ENCODE data around the gene RGS10. TPM values are rescaled to one million over a fixed set of nuclear protein-coding genes. Genes with fewer than 3 reads are reported as not detected.

Gene RGS10
- polyA plus RNA-seq, 2 donors: 50.4 to 63.9 TPM

DNA sequence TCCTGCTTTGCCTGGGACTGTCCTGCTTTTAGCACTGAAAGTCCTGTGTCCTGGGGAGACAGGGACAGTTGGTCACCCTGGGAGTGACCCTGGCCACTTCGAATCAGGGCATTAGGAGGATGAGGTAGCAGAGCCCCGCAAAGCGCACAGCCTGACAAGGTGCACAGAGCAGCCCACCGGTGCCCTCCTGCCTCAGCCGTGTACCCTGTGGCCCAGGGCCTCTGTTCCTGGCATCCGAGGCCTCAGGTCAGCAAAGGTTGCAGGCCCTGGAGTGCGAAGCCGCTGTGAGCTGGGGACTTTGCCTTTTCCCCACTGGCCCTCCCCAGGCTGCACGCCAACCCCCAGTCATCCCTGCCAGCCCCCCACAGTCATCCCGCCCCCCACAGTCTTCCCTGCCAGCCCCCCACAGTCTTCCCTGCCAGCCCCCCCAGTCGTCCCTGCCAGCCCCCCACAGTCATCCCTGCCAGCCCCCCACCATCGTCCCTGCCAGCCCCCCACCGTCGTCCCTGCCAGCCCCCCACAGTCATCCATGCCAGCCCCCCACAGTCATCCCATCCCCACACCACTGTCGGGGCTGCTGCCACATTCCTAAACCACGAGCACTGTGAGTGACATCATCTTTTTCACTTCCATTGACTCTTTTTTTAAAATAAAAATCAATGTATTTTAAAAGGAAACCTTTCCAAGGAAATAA is 91.8 kb downstream of the RGS10 start:
- H3K9me3 ChIP-seq (ENCODE audit: control insufficient read depth in 2 of 2, insufficient read depth in 1 of 2, low read depth in 1 of 2, low read length in 1 of 2): no peaks in the 10 kb centered on the region
- peaks cover 3 to 8% of the 10 kb centered on the region in 2 donors for H3K36me3 ChIP-seq (ENCODE audit: control insufficient read depth in 2 of 2, insufficient read depth in 2 of 2, low read length in 1 of 2)
- H3K27me3 ChIP-seq (ENCODE audit: control insufficient read depth in 1 of 2, insufficient read depth in 2 of 2, low read length in 2 of 2): no peaks in the 10 kb centered on the region
- no peak overlapping the region for H3K4me3 ChIP-seq (ENCODE audit: low read depth in 1 of 2, low read length in 2 of 2)
- 75 to 78% methylated on average over 15 to 16 of the region's 16 CpGs for WGBS, 2 donors
- H3K4me1 ChIP-seq (ENCODE audit: control insufficient read depth in 2 of 2, insufficient read depth in 2 of 2, low read length in 1 of 2): peaks cover 4 to 15% of the 10 kb centered on the region in 2 donors
- H3K27ac ChIP-seq (ENCODE audit: low read depth in 2 of 2, low read length in 1 of 2): no peak overlapping the region

Other genes starting within 250 kb of the RGS10 start
- 10 to 100 TPM; 46.8 to 55.1 TPM for gene TIAL1, start 54.2 kb upstream of the RGS10 start, polyA plus RNA-seq
- 10 to 100 TPM; 39.4 to 57.2 TPM for gene BAG3, start 108.7 kb upstream of the RGS10 start, polyA plus RNA-seq
- 1 to 10 TPM; 5.1 to 5.8 TPM for gene INPP5F, start 183.3 kb upstream of the RGS10 start, polyA plus RNA-seq

Data from esophagus (tissue), 2 donors.